Suprapubic skin (tissue), 3 donors: ENCODE results near the gene CMTM1.

Experiments
- CTCF ChIP-seq, 2 donors: fragments of 200-600 bp in 1 of 2; fragments of 450-650 bp in 1 of 2; sonication (generic) in 1 of 2; IDR thresholded peaks; one replicate each; pipeline ENCODE4 v1.5.1; 2016 to 2019; ENCODE audit warnings: antibody characterized with exemption in 2 of 2, mild to moderate bottlenecking in 1 of 2, moderate library complexity in 1 of 2
- POLR2A ChIP-seq, 2 donors: fragments of 450-650 bp; IDR thresholded peaks; one replicate each; pipeline ENCODE4 v1.6.1; 2017; ENCODE audit warnings: antibody characterized with exemption in 2 of 2, mild to moderate bottlenecking in 2 of 2, moderate library complexity in 2 of 2

GRCh38 chr16:66618588-66619375, 52.5 kb downstream of the CMTM1 start:
- no peak for TF ChIP-seq CTCF (IDR thresholded peaks at IDR 0.05)
- no peak for TF ChIP-seq POLR2A (IDR thresholded peaks at IDR 0.05)
